Smooth muscle cell (in vitro differentiated cells): Measurements from ENCODE around the gene SGF29. TPM values are rescaled to one million over a fixed set of nuclear protein-coding genes. Genes with fewer than 3 reads are reported as not detected.

Source experiments
- DNase-seq: peaks from one replicate; lab custom pipeline; 2025; ENCODE audit not compliant: unreplicated experiment; lab: John Stamatoyannopoulos, UW
- H2AFZ ChIP-seq: fragments of 200-600 bp; sonication (generic); 2 replicates; pipeline ENCODE4 v1.6.0; 2016; ENCODE audit warnings: antibody characterized with exemption, low read depth, mild to moderate bottlenecking
- H3F3A ChIP-seq: fragments of 200-600 bp; sonication (generic); 2 replicates; pipeline ENCODE4 v1.6.0; 2017; ENCODE audit warnings: antibody characterized with exemption, low read depth
- H3K27ac ChIP-seq: fragments of 200-600 bp; sonication (generic); 2 replicates; pipeline ENCODE4 v1.5.1; 2016; ENCODE audit warnings: low read depth, mild to moderate bottlenecking
- H3K27me3 ChIP-seq: fragments of 200-600 bp; sonication (generic); 2 replicates; pipeline ENCODE4 v1.6.1; 2016; ENCODE audit warnings: low read depth, mild to moderate bottlenecking
- H3K36me3 ChIP-seq: fragments of 200-600 bp; sonication (generic); 2 replicates; pipeline ENCODE4 v1.5.1; 2016; ENCODE audit warnings: low read depth
- H3K4me1 ChIP-seq: fragments of 200-600 bp; sonication (generic); 2 replicates; pipeline ENCODE4 v1.5.1; 2016; ENCODE audit warnings: low read depth
- H3K4me2 ChIP-seq: fragments of 200-600 bp; sonication (generic); 2 replicates; pipeline ENCODE4 v1.6.0; 2016; ENCODE audit warnings: mild to moderate bottlenecking
- H3K4me3 ChIP-seq: fragments of 200-600 bp; sonication (generic); 2 replicates; pipeline ENCODE4 v1.5.1; 2016; ENCODE audit warnings: mild to moderate bottlenecking
- H3K79me2 ChIP-seq: fragments of 200-600 bp; sonication (generic); 2 replicates; pipeline ENCODE4 v1.6.0; 2016; ENCODE audit warnings: low read depth, mild to moderate bottlenecking
- H3K9ac ChIP-seq: fragments of 200-600 bp; sonication (generic); 2 replicates; pipeline ENCODE4 v1.6.0; 2016; ENCODE audit warnings: low read depth
- H3K9me3 ChIP-seq: fragments of 200-600 bp; sonication (generic); replicated peaks from 2 replicates; pipeline ENCODE4 v1.5.1; 2016; ENCODE audit warnings: low read depth
- H4K20me1 ChIP-seq: fragments of 200-600 bp; sonication (generic); 2 replicates; pipeline ENCODE4 v1.6.0; 2016; ENCODE audit warnings: low read depth
- CTCF ChIP-seq: fragments of 200-600 bp; sonication (generic); IDR thresholded peaks from 2 replicates; pipeline ENCODE4 v1.5.1; 2017; ENCODE audit warnings: borderline replicate concordance, mild to moderate bottlenecking, antibody characterized with exemption; ENCODE audit not compliant: insufficient read depth, poor library complexity, severe bottlenecking
- WGBS: methylation state at CpG from one replicate; pipeline ENCODE4 v1.1.7; 2016; ENCODE audit warnings: low lambda C conversion rate; 5-methylcytosine and 5-hydroxymethylcytosine counted together
- polyA plus RNA-seq: library from polyadenylated mRNA; unstranded; fragments of >200 nt; fragmentation: Nextera tagmentation; extraction: Ambion mirVana; gene quantifications from 2 replicates; pipeline ENCODE4 v1.2.1, GENCODE V29; 2016
- total RNA-seq: library from RNA; depleted of rRNA; stranded (reverse); fragments of >200 nt; gene quantifications from 2 replicates; pipeline ENCODE4 v1.2.3, GENCODE V29; 2014

Gene SGF29
- total and polyA plus RNA-seq, 2 experiments from 2014 or later = 5.7 to 9.4 TPM

GRCh38 chr16:28572696-28573510, 19.2 kb downstream of the SGF29 start:
- H3K9me3 ChIP-seq = no peaks in the 10 kb centered on the region
- H3K36me3 ChIP-seq = no peaks in the 10 kb centered on the region
- no peaks in the 10 kb centered on the region for H3K27me3 ChIP-seq
- no peak overlapping the region for H2AFZ ChIP-seq
- peaks cover 6% of the 10 kb centered on the region for H3K4me1 ChIP-seq
- H3K9ac ChIP-seq = no peak overlapping the region
- H3K79me2 ChIP-seq = no peaks in the 10 kb centered on the region
- peak overlapping the region; percentile 13 for H3K4me2 ChIP-seq
- no peak overlapping the region for H3K4me3 ChIP-seq
- H3K27ac ChIP-seq = peak overlapping the region; percentile 10
- H3F3A ChIP-seq = no peaks in the 10 kb centered on the region
- 47% methylated on average over 13 of the region's 15 CpGs for WGBS
- H4K20me1 ChIP-seq = no peaks in the 10 kb centered on the region
- no peak for DNase-seq
- TF ChIP-seq CTCF = no peak

- no peak overlapping the region for H3K4me2 ChIP-seq
- no peaks in the 10 kb centered on the region for H4K20me1 ChIP-seq
- DNase-seq = no peak
- peaks cover 6% of the 10 kb centered on the region for H3K4me1 ChIP-seq
- no peaks in the 10 kb centered on the region for H3F3A ChIP-seq
- H2AFZ ChIP-seq = no peak overlapping the region
- H3K4me3 ChIP-seq = no peak overlapping the region
- TF ChIP-seq CTCF = no peak
- H3K9me3 ChIP-seq = no peaks in the 10 kb centered on the region
- WGBS = 91% methylated on average over 17 of the region's 17 CpGs
- H3K27ac ChIP-seq = no peak overlapping the region
- no peak overlapping the region for H3K9ac ChIP-seq
- no peaks in the 10 kb centered on the region for H3K79me2 ChIP-seq
- no peaks in the 10 kb centered on the region for H3K27me3 ChIP-seq
- H3K36me3 ChIP-seq = no peaks in the 10 kb centered on the region
Measured at GRCh38 chr16:28573738-28574718, 20.3 kb downstream of the SGF29 start.

GRCh38 chr16:28574925-28575324, 21.2 kb downstream of the SGF29 start:
- no peak overlapping the region for H3K4me3 ChIP-seq
- no peak overlapping the region for H3K27ac ChIP-seq
- H3K9me3 ChIP-seq = no peaks in the 10 kb centered on the region
- H2AFZ ChIP-seq = no peak overlapping the region
- no peaks in the 10 kb centered on the region for H3F3A ChIP-seq
- no peak for TF ChIP-seq CTCF
- DNase-seq = no peak
- no peaks in the 10 kb centered on the region for H3K27me3 ChIP-seq
- H3K9ac ChIP-seq = no peak overlapping the region
- 100% methylated on average over 2 of the region's 2 CpGs for WGBS
- H4K20me1 ChIP-seq = no peaks in the 10 kb centered on the region
- peaks cover 6% of the 10 kb centered on the region for H3K4me1 ChIP-seq
- no peak overlapping the region for H3K4me2 ChIP-seq
- no peaks in the 10 kb centered on the region for H3K36me3 ChIP-seq
- no peaks in the 10 kb centered on the region for H3K79me2 ChIP-seq
